ENCODE data around the gene SPDYE16.
"Not testable (repeated sequence)": the region's sequence is repeated elsewhere in the genome, so short reads cannot be mapped to it uniquely, and the experiment has no call there.

The SPDYE16 gene

DNA sequence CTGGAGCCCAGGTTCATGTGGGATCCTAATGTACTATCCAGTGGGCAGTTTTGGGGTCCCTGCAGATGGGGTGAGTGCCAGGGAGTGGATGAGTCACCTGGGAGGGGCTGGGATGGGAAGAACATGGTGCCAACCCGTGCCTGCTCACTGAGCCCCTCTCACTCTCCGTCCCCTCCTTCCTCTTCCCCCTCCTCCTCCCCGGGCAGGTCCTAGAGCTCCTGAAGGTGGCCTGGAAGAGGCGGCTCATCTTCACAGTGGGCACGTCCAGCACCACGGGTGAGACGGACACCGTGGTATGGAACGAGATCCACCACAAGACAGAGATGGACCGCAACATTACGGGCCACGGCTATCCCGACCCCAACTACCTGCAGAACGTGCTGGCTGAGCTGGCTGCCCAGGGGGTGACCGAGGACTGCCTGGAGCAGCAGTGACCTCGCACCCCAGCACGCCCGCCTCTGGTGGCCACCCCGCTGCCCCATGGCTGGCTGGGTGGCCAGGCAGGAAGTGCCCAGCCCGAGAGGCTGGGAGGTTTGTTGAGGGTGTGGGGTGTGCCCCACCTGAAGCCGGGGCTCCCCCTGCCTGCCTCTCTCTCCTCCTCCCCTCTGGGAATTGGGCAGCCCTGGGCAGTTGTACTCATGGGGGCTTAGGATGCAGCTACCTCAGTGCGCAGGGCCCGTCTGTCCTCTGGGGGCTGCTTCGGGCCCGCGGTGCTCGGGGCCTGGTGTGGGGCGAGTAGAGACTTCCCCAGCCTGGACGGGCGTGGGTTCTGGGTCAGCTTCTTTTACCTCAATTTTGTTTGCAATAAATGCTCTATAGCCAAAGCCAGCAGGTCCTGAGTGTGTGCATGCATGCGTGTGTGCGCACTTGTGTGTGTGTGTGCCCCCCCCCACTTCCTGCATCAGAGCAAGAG is 37.7 kb downstream of the SPDYE16 start:
- no peak for DNase-seq (ENCODE audit: low read depth)
- H3K4me3 ChIP-seq (ENCODE audit: low read length): no peak overlapping the region
- TF ChIP-seq, protein P1, sequence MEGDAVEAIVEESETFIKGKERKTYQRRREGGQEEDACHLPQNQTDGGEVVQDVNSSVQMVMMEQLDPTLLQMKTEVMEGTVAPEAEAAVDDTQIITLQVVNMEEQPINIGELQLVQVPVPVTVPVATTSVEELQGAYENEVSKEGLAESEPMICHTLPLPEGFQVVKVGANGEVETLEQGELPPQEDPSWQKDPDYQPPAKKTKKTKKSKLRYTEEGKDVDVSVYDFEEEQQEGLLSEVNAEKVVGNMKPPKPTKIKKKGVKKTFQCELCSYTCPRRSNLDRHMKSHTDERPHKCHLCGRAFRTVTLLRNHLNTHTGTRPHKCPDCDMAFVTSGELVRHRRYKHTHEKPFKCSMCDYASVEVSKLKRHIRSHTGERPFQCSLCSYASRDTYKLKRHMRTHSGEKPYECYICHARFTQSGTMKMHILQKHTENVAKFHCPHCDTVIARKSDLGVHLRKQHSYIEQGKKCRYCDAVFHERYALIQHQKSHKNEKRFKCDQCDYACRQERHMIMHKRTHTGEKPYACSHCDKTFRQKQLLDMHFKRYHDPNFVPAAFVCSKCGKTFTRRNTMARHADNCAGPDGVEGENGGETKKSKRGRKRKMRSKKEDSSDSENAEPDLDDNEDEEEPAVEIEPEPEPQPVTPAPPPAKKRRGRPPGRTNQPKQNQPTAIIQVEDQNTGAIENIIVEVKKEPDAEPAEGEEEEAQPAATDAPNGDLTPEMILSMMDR (IDR thresholded peaks at IDR 0.05; ENCODE audit: insufficient read depth, low read depth, low read length, missing control alignments): no peak

DNA sequence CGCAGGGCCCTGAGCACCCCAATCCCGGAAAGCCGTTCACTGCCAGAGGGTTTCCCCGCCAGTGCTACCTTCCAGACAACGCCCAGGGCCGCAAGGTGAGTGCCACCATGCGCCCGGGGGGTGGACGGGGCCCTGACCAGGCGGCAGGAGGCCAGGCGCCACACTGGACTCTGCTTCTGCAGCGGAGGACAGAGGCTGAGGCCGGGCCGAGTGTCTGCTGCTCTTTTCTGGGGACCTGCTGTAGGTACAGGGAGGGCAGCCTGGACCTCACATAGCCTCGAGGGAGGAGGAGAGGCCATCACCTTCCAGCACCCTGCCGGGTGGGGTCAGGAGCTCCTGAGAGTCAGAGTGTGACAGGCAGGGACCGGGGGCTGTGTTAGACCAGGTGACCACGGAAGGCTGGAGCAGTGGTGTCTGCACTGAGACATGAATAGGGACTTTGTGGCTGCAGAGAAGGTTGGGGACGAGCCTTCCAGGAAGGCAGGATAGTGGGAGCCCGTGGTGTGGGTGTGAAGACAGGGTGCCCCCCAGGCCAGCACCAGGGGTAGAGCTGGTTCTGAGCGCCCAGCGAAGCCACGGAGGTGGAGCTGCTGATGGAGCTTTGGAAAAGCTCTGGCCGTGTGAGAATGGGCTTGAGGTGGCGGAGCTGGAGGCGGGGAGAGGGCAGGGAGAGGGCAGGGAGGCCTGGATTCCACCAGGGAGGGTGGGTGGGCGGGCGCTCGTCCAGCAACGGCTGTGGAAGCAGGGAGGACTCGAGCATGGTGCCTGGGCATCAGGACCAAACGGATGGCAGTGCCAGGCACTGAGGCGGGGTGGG is 38.5 kb downstream of the SPDYE16 start:
- not testable (repeated sequence) for H3K4me3 ChIP-seq (ENCODE audit: low read length); DNase-seq (ENCODE audit: low read depth)

DNA sequence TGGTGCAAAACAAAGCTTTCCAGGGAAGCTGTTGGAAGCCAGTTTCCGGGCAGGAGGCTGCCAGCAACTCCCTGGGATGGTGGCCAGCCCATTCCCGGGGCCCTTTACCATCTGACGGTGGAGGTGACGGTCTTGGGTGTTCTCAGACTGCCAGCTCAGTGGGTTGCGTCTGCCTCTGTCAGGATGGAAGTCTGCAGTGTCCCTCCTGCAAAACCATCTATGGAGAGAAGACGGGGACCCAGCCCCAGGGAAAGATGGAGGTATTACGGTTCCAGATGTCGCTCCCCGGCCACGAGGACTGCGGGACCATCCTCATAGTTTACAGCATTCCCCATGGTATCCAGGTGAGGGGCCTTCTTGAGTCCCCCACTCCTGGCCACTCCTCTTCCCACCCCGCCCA is 39.9 kb downstream of the SPDYE16 start:
- DNase-seq (ENCODE audit: low read depth); H3K4me3 ChIP-seq (ENCODE audit: low read length): not testable (repeated sequence)

DNA sequence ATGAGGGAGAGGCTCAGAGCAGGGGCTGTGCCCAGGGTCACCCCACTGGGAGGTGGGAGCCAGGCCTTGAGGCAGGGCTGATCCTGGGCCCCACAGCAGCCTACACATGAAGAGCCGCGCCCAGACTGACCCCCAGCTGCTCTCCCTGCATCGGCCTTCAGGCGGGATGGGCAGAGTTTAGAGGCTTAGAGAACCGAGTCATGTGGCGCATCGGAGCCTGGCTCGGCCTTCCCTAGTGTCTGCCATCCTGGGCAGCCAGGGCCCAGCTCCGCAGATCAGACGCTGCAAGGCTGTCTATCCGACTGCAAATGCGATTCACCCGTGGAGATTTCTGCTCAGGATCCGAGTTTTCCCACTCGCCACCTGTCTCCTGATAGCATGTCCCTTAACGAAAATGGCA is 40.3 kb downstream of the SPDYE16 start:
- not testable (repeated sequence) for H3K4me3 ChIP-seq (ENCODE audit: low read length); DNase-seq (ENCODE audit: low read depth)

DNA sequence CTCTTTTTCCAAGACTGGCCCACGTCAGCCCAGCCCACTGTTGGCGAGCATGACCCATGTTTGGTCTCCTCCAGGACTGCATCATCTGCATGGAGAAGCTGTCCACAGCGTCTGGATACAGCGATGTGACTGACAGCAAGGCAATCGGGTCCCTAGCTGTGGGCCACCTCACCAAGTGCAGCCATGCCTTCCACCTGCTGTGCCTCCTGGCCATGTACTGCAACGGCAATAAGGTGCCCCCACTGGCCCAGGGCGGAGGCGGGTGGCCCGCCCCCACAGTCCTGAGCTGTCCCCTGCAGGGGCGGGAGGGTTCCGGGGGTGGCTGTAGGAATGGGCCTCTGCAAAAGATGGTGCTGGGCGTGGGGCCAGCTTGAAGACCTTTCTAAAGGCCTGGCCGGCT is 40.9 kb downstream of the SPDYE16 start:
- DNase-seq (ENCODE audit: low read depth); H3K4me3 ChIP-seq (ENCODE audit: low read length): not testable (repeated sequence)

DNA sequence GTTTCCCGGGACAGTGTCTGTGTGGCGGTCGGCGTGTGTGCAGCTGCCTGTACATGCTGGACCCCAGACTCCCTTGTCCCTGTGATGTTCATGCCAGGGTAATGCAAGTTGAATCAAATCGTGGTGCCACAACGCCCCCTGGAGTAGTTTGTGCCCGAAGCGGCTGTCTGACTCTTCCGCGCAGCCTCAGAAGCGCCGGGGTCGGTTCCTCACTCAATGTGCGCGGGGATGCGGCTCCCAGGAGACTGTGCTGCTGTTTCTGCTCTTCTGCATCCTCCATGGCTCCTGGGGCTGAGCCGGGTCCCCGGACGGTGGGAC is 43.2 kb downstream of the SPDYE16 start:
- not testable (repeated sequence) for H3K4me3 ChIP-seq (ENCODE audit: low read length); DNase-seq (ENCODE audit: low read depth)

DNA sequence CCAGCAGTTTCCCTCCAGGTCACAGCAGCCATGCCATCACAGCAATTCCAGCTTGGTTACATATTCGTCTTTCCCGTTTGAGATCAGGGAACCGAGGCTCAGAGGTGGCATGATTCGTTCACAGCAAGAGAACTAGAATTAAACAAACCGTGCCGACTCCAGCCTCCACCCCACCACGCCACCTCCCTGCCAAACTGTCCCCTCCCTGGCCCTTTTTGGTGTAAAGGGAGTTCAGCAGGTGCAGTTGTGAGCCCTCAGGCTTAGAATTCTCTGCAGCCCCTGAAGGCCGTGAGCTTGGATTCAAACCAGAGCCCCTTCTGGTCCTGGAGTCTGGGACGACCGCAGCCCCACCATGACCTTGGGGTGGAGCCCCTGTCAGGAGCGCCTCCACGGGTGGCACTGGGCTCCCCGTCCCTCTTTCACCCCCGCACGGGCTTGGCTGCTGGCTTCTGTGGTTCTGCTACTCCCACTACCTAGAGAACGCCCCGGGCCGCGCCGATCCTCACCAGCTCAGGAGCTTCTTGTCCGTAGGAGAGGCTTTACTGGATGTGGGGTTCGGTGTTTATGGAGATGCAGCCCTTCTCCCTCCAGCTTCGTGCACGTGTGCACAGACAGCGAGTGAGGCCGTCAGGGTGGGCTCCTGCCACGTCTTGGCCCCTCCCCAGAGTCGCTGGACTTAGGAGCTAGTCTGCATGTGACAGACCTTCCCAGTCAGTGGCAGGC is 43.7 kb downstream of the SPDYE16 start:
- H3K4me3 ChIP-seq (ENCODE audit: low read length); DNase-seq (ENCODE audit: low read depth): not testable (repeated sequence)

DNA sequence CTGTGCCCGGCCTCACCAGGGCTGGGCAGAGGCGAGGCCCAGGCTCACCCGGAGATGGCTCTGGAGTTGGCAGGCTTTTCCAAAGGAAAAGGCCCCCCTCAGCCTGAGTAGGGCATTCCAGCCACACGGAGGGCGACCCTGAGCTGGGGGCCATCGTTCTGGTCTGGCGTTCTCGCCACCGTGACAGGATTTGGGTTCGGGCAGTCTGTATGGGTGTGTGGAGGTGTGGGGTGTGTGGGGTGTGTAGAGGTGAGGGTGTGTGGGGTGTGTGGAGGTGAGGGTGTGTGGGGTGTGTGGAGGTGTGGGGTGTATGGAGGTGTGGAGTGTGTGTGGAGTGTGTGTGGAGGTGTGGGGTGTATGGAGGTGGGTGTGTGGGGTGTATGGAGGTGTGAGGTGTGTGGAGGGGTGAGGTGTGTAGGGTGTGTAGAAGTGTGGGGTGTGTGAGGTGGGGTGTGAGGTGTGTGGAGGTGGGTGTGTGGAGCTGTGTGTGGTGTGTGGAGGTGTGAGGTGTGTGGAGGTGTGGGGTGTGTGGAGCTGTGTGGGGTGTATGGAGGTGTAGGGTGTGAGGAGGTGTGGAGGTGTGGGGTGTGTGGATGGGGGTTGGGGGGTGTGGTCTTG is 44.4 kb downstream of the SPDYE16 start:
- H3K4me3 ChIP-seq (ENCODE audit: low read length); DNase-seq (ENCODE audit: low read depth): not testable (repeated sequence)

DNA sequence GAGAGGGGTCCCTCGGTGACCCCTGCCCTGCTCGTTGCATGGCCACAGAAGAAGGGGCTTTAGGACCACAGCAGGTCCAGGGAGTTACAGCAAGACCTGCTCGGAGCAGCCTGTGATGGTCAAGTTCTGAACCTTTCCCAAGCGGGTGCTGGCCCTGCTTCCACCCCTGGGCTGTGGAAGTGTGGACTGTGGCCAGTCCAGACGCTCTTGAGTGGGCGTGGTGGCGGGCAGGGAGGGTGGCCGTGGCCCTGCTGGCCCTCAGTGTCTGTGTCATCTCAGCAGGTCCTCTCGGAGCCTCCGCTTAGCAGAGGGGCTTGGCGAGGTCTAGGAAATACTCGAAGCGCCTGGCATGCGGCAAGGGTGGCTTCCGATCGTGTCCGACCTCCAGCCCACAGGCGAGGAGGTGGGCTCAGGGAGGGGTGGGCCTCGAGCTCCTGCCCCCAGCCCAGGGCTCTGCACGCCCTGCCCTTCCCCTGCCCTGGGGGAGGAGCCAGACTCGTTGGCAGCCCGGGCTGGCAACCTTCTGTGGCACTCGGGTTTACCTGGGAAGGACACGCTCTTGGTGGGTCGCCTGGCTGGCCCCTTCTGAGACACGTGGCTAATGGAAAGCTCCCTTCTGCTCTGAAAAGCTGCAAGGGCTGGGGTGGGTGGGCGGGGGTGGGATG is 45.0 kb downstream of the SPDYE16 start:
- DNase-seq (ENCODE audit: low read depth); H3K4me3 ChIP-seq (ENCODE audit: low read length): not testable (repeated sequence)

DNA sequence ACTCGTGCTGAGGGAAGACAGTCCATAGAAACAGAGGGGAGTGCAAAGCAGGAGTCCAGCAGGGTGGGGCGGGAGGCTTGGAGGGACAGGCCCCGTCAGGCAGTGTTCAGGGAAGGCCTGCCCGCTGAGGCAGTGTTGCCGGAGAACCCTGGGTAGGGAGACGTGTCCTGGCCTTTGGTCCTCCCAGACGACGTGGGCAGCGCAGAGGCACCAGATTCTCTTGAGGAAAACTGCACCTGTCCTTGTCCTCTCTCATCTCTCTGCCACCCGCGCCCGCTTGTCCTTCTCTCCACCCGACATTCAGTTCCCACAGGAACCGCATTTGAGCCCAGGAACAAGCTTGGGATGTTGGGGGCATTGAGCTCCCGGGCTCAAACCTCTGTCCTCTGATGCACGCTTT is 47.4 kb downstream of the SPDYE16 start:
- DNase-seq (ENCODE audit: low read depth); H3K4me3 ChIP-seq (ENCODE audit: low read length): not testable (repeated sequence)

DNA sequence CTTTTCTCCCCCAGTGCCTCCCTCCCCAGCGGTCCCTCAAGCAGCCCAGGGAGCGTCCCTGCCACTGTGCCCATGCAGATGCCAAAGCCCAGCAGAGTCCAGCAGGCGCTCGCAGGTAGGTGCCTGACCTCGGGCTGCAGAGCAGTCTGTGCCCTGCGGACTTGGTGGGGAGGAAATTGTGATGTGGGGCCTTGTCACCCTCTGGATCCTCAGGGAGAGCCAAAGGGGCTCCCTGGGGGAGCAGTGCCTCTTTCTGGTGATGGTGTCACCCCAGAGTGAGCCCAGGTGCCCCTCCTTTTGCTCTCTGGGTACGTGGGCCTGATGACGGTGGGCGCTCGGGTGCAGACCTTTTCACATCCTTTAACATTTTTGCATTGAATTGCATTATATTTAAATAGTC is 51.0 kb downstream of the SPDYE16 start:
- DNase-seq (ENCODE audit: low read depth); H3K4me3 ChIP-seq (ENCODE audit: low read length): not testable (repeated sequence)

DNA sequence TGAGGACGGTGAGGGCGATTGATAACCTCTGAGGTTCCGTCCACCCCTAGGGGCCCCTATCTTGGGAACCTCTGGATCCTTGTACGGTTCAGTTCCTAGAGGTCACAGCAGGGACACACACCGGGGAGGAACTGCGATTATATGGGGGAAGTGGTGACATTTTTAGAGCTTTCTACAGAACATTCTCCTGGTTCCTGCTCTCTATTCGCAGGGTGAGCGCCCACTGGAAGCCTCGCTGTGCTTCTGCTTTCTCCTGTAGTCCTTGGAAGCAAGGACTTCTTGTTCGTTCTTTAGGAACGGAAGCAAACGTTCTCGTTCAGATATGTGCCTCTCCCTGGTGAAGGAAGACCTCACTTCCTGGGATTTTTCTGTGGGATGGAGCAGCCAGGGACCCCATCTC is 55.1 kb downstream of the SPDYE16 start:
- H3K4me3 ChIP-seq (ENCODE audit: low read length); DNase-seq (ENCODE audit: low read depth): not testable (repeated sequence)

DNA sequence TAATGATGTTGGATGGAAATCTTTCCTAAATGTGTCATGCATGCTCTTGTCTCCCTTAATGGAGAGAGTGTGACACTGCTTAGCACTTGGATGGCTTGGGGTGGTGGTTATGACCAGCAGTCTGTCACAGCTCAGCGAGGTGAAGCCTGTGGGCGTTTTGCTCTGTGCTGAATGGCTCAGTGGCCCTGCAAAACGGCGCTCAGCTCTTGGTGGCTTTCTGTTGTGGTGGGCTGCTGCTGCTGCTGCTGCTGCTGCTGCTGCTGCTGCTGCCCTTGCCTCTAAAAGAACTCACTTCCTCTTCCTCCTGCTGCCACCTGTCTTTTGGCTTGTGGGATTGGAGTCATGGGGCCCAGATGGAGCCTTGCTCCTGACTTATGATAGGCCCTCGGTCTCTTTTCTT is 56.5 kb downstream of the SPDYE16 start:
- H3K4me3 ChIP-seq (ENCODE audit: low read length); DNase-seq (ENCODE audit: low read depth): not testable (repeated sequence)

DNA sequence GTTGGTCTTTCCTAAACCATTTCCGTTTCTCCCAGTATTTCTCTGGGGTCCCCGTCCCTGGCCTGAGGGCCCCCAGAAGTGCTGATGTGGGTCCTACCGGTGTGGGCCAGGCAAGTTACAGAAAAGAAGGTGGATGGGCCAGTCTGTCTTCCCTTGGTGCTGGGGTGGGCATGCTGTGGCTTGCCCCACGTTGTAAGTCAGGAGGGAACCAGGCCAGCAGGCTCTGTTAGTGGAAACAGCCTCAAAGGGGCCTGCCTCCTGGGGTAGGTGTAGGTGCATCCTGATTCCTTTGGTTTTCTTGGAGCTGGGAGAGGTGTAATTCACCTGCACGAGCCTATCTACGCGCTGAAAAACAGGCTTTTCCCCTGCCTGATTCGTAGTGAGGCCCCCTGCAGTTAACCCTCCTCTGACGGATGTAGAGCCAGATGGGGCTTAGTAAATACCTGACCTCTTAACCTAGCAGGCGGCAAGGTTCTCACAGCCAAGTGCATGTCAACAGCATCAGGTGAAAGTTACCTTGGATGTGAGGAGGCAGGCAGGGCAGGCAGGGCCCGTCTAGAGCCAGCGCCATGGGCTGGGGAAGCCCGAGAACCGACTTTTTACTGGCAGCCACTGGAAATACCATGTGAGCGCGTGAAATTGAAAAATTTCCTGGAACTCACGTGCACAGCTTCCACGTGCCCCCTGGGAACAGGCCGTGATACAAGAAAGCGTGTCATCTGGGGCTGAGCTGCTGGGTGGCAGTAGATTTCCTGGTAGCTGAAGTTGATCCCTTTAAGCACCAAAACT is 57.1 kb downstream of the SPDYE16 start:
- not testable (repeated sequence) for DNase-seq (ENCODE audit: low read depth); H3K4me3 ChIP-seq (ENCODE audit: low read length)

DNA sequence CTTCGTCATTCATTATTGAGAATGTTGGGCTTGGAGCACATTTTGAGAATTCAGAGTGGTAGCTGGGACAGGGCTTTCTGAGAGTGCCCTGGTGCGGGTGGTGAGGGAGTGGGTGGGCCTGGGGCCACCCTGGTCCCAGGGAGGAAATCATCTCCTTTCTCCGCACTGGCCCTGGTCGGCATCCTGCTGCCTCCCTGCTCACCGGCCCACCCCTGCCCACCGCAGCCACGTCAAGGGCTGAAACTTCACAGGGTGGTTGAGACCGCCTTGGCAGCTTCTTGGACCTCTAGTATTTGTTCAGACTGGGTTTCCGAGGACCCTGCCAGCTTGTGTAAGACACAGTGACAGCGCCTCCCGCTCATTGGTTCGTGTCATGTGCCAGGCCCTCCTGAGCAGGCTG is 58.6 kb downstream of the SPDYE16 start:
- not testable (repeated sequence) for DNase-seq (ENCODE audit: low read depth)

DNA sequence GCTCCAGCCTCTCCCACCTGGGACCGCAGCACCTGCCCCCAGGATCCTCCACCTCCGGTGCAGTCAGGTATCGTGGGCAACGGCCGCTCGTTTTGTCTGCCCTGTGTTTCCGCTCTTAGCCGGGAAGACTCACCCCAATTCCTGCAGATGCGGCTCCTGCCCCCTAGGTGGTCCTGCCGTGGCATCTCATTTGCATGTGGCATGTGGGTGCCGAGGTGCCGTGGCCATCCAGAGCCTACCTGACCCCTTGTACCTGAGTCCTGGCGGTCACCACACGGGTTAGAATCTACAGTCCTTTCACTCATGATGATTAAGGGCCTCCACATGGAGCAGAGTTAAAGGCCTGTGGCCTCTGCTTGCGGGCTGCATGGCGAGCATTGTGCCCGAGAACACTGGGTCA is 60.0 kb downstream of the SPDYE16 start:
- DNase-seq (ENCODE audit: low read depth); H3K4me3 ChIP-seq (ENCODE audit: low read length): not testable (repeated sequence)

More for the DNA sequence above, 58.6 kb downstream of the SPDYE16 start:
- H3K4me3 ChIP-seq (ENCODE audit: low read length): not testable (repeated sequence)

DNA sequence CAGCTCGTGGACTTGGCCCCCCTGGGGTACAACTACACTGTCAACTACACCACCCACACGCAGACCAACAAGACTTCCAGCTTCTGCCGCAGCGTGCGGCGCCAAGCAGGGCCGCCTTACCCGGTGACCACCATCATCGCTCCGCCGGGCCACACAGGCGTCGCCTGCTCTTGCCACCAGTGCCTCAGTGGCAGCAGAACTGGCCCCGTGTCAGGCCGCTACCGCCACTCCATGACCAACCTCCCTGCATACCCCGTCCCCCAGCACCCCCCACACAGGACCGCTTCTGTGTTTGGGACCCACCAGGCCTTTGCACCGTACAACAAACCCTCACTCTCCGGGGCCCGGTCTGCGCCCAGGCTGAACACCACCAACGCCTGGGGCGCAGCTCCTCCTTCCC is 60.4 kb downstream of the SPDYE16 start:
- DNase-seq (ENCODE audit: low read depth); H3K4me3 ChIP-seq (ENCODE audit: low read length): not testable (repeated sequence)
